GM21360 (cell line): ENCODE data around the gene SNTB2.
A peak's percentile ranks its signal among the peaks of the same experiment; 100 is the strongest.

Experiments used
- ATAC-seq: cut with Tn5 transposase; IDR thresholded peaks from one replicate; pipeline ENCODE4 v1.9.1; 2021; ENCODE audit warnings: mild to moderate bottlenecking, moderate library complexity; ENCODE audit not compliant: unreplicated experiment

The SNTB2 gene

GRCh38 chr16:69315486-69316311, 128.7 kb downstream of the SNTB2 start:
- no peak for ATAC-seq

- ATAC-seq = no peak
Measured at GRCh38 chr16:69316595-69317034, 129.7 kb downstream of the SNTB2 start.

GRCh38 chr16:69318177-69318910, 131.4 kb downstream of the SNTB2 start:
- ATAC-seq = no peak

GRCh38 chr16:69318911-69319289, 131.9 kb downstream of the SNTB2 start:
- no peak for ATAC-seq

GRCh38 chr16:69319381-69319780, 132.4 kb downstream of the SNTB2 start:
- ATAC-seq = no peak

- no peak for ATAC-seq
Measured at GRCh38 chr16:69319826-69320739, 133.1 kb downstream of the SNTB2 start.

- ATAC-seq = no peak
Measured at GRCh38 chr16:69320740-69321073, 133.7 kb downstream of the SNTB2 start.

- ATAC-seq = no peak
Measured at GRCh38 chr16:69321080-69321479, 134.1 kb downstream of the SNTB2 start.

GRCh38 chr16:69322343-69322742, 135.4 kb downstream of the SNTB2 start:
- no peak for ATAC-seq

GRCh38 chr16:69323415-69323814, 136.5 kb downstream of the SNTB2 start:
- ATAC-seq = no peak

GRCh38 chr16:69324013-69324531, 137.1 kb downstream of the SNTB2 start:
- ATAC-seq = no peak

- ATAC-seq = no peak
Measured at GRCh38 chr16:69324585-69325253, 137.8 kb downstream of the SNTB2 start.

GRCh38 chr16:69325784-69326171, 138.8 kb downstream of the SNTB2 start:
- no peak for ATAC-seq

- no peak for ATAC-seq
Measured at GRCh38 chr16:69326172-69326873, 139.4 kb downstream of the SNTB2 start.

- ATAC-seq = no peak
Measured at GRCh38 chr16:69327585-69328310, 140.8 kb downstream of the SNTB2 start.

GRCh38 chr16:69328854-69329316, 141.9 kb downstream of the SNTB2 start:
- no peak for ATAC-seq

GRCh38 chr16:69329369-69330285, 142.7 kb downstream of the SNTB2 start:
- ATAC-seq = peak; percentile 17
